Sigmoid colon (tissue), 3 donors: ENCODE data around the gene GRIP1.

Source experiments
- CTCF ChIP-seq, 4 experiments: fragments of 450-650 bp in 3 of 4; fragments of 200-600 bp in 1 of 4; IDR thresholded peaks; one replicate each; pipeline ENCODE4 v1.5.1; 2016 to 2019; ENCODE audit warnings: antibody characterized with exemption in 4 of 4, mild to moderate bottlenecking in 3 of 4, moderate library complexity in 2 of 4
- POLR2A ChIP-seq, 2 donors: fragments of 450-650 bp; IDR thresholded peaks; one replicate each; pipeline ENCODE4 v1.6.1; 2016; ENCODE audit warnings: antibody characterized with exemption in 2 of 2, mild to moderate bottlenecking in 2 of 2, moderate library complexity in 2 of 2

GRCh38 chr12:66607147-66607546 is 71.7 kb downstream of the GRIP1 start:
- TF ChIP-seq POLR2A (IDR thresholded peaks at IDR 0.05) (no peak), CTCF (IDR thresholded peaks at IDR 0.05) (no peak)
